Liver (tissue), 3 donors: Measurements from ENCODE around the gene GREB1L.

Experiments
- ATF3 ChIP-seq: IDR thresholded peaks from 2 replicates; pipeline ENCODE4 v1.6.1; 2016; ENCODE audit warnings: antibody characterized with exemption
- CTCF ChIP-seq: fragments of 150-350 bp; IDR thresholded peaks from 2 replicates; pipeline ENCODE4 v1.5.1; 2017; ENCODE audit warnings: improper control_type of control experiment, low read depth, low read length; ENCODE audit not compliant: missing input control
- EGR1 ChIP-seq, 2 donors: IDR thresholded peaks; 2 replicates each; pipeline ENCODE4 v1.6.1; 2016 to 2018; ENCODE audit warnings: antibody characterized with exemption in 2 of 2, low read depth in 2 of 2
- GABPA ChIP-seq, 2 donors: IDR thresholded peaks in 1 of 2; conservative IDR thresholded peaks in 1 of 2; 2 replicates each; pipeline ENCODE4 v1.6.1; 2016; ENCODE audit warnings: antibody characterized with exemption in 2 of 2, mild to moderate bottlenecking in 1 of 2, moderate library complexity in 1 of 2
- JUND ChIP-seq, 2 donors: IDR thresholded peaks; 2 replicates each; pipeline ENCODE4 v1.6.1; 2016; ENCODE audit warnings: antibody characterized with exemption in 2 of 2
- MAX ChIP-seq: IDR thresholded peaks from 2 replicates; pipeline ENCODE4 v1.6.1; 2016; ENCODE audit warnings: antibody characterized with exemption
- NR2F2 ChIP-seq: IDR thresholded peaks from 2 replicates; pipeline ENCODE4 v1.6.1; 2016; ENCODE audit warnings: antibody characterized with exemption
- RAD21 ChIP-seq, 2 donors: IDR thresholded peaks; 2 replicates each; pipeline ENCODE4 v1.6.1; 2016; ENCODE audit warnings: antibody characterized with exemption in 2 of 2, mild to moderate bottlenecking in 2 of 2
- REST ChIP-seq: IDR thresholded peaks from 2 replicates; pipeline ENCODE4 v1.6.1; 2016; ENCODE audit warnings: antibody characterized with exemption, mild to moderate bottlenecking
- donor health status: healthy.
- donor health status: healthy.

- TF ChIP-seq CTCF (no peak), REST (no peak), EGR1 (IDR thresholded peaks at IDR 0.05; ENCODE audit: low read depth in 2 of 2) (no peak), GABPA (IDR thresholded peaks at IDR 0.05 in 1 of 2, conservative IDR thresholded peaks at IDR 0.05 in 1 of 2) (no peak), JUND (IDR thresholded peaks at IDR 0.05) (no peak), NR2F2 (no peak), RAD21 (IDR thresholded peaks at IDR 0.05) (no peak), MAX (no peak), ATF3 (no peak)
Measured at GRCh38 chr18:21215490-21215889, 26.5 kb upstream of the GREB1L start.
